Measurements from ENCODE around the gene SMAD5. TPM values are rescaled to one million over a fixed set of nuclear protein-coding genes. Genes with fewer than 3 reads are reported as not detected.

Gene SMAD5
- total and polyA plus RNA-seq, 2 of the 4 experiments (the other 2 are of a cell fraction), result 37.4 to 101 TPM

DNA sequence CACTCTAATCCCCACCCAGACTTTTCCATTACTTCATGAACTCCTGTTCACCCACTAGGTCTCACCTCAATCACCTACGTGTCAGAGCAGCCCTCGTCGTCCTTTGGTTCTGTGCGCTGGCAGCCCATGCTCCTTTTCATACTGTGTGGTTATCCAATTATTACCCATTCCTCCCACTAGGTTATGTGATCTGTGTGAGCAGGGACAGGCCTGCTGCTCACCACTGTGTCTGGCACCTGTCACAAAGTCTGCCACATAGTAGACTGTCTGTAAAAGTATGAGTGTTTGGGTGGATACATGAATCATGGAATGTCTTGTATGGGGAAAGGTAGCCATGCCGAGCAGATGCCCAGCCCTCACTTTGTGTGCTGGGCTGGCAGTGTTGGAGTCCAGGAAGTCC, 12.1 kb upstream of the SMAD5 start:
- intact Hi-C loops (cut with micrococcal nuclease) (no loop called here), in situ Hi-C loops (cut with MboI; ENCODE audit: low sequenced_read_pairs) (loop anchor here (25.0 kb wide), 1 partner anchor 458 kb away; no protein-coding TSS in a partner anchor), dilution Hi-C loops (cut with HindIII; ENCODE audit: low sequenced_read_pairs, unreplicated experiment) (no loop called here)
- Histone ChIP-seq H3K27me3 (ENCODE audit: control insufficient read depth, insufficient read depth, low read length) (peaks cover 34% of the 10 kb centered on the region), H3K4me1 (ENCODE audit: control insufficient read depth, insufficient read depth, low read length) (no peaks in the 10 kb centered on the region), H4K20me1 (ENCODE audit: insufficient read depth, low read length) (no peaks in the 10 kb centered on the region), H2BK120ac (ENCODE audit: low read depth, low read length) (no peak overlapping the region), H2BK20ac (ENCODE audit: low read depth, low read length) (no peak overlapping the region), H3K9me1 (ENCODE audit: insufficient read depth, low read length) (no peaks in the 10 kb centered on the region), H3K4me3 (ENCODE audit: insufficient read depth, low read depth, low read length) (no peak overlapping the region), H3K56ac (ENCODE audit: extremely low read depth, insufficient read depth, low read length) (no peak overlapping the region), H3K9ac (ENCODE audit: low read depth, low read length) (no peak overlapping the region), H3K14ac (replicated peaks; ENCODE audit: low read depth, low read length) (no peak overlapping the region), H2AFZ (replicated peaks; ENCODE audit: low read length, poor library complexity) (no peak overlapping the region), H3K18ac (ENCODE audit: low read depth, low read length) (no peak overlapping the region), H3K4me2 (ENCODE audit: low read depth, low read length) (no peak overlapping the region), H4K5ac (ENCODE audit: low read depth, low read length) (no peak overlapping the region), H3K23ac (ENCODE audit: low read depth, low read length) (no peak overlapping the region), H3K27ac (ENCODE audit: insufficient read depth, low read length) (no peak overlapping the region), H3K4ac (ENCODE audit: low read depth, low read length) (no peak overlapping the region), H3K9me3 (ENCODE audit: control insufficient read depth, insufficient read depth, low read length) (no peaks in the 10 kb centered on the region; the same call in 1 of the 2 replicates), H4K8ac (ENCODE audit: low read depth in 2 of 2, low read length in 2 of 2) (no peak overlapping the region), H2AK5ac (ENCODE audit: low read depth, low read length) (no peak overlapping the region), H2BK15ac (ENCODE audit: low read depth, low read length) (no peak overlapping the region), H2BK5ac (ENCODE audit: low read depth, low read length, poor library complexity, severe bottlenecking) (no peak overlapping the region), H3K79me1 (ENCODE audit: low read depth in 1 of 2, low read length in 2 of 2) (no peaks in the 10 kb centered on the region), H3K36me3 (ENCODE audit: control insufficient read depth, insufficient read depth, low read length) (no peaks in the 10 kb centered on the region), H4K91ac (ENCODE audit: insufficient read depth, low read depth, low read length) (no peak overlapping the region), H2AK9ac (replicated peaks; ENCODE audit: low read depth, low read length, poor library complexity) (peak overlapping the region; percentile 62)
- TF ChIP-seq RFX5 (IDR thresholded peaks at IDR 0.05; ENCODE audit: low read depth, low read length) (no peak), POLR2A (IDR thresholded peaks at IDR 0.05; ENCODE audit: low read depth, low read length) (no peak), BHLHE40 (IDR thresholded peaks at IDR 0.05; ENCODE audit: low read depth, low read length) (no peak), FOS (IDR thresholded peaks at IDR 0.05; ENCODE audit: low read depth, low read length) (no peak), MXI1 (IDR thresholded peaks at IDR 0.05; ENCODE audit: borderline replicate concordance, low read depth, low read length) (no peak), CHD1 (IDR thresholded peaks at IDR 0.05; ENCODE audit: low read depth, low read length) (no peak), NFE2L2 (IDR thresholded peaks at IDR 0.05; ENCODE audit: low read depth, low read length) (no peak), RCOR1 (IDR thresholded peaks at IDR 0.05; ENCODE audit: insufficient replicate concordance, low read length) (no peak), RAD21 (IDR thresholded peaks at IDR 0.05; ENCODE audit: low read length) (no peak), SMC3 (IDR thresholded peaks at IDR 0.05; ENCODE audit: low read depth, low read length) (no peak), MAFK (IDR thresholded peaks at IDR 0.05; ENCODE audit: low read depth, low read length) (no peak), CEBPB (IDR thresholded peaks at IDR 0.05; ENCODE audit: low read depth, low read length) (no peak), MAZ (IDR thresholded peaks at IDR 0.05; ENCODE audit: borderline replicate concordance, low read depth, low read length) (no peak)
- TF ChIP-seq, protein P1, sequence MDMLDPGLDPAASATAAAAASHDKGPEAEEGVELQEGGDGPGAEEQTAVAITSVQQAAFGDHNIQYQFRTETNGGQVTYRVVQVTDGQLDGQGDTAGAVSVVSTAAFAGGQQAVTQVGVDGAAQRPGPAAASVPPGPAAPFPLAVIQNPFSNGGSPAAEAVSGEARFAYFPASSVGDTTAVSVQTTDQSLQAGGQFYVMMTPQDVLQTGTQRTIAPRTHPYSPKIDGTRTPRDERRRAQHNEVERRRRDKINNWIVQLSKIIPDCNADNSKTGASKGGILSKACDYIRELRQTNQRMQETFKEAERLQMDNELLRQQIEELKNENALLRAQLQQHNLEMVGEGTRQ (IDR thresholded peaks at IDR 0.05; ENCODE audit: low read depth, low read length), result no peak
- TF ChIP-seq, protein P2, sequence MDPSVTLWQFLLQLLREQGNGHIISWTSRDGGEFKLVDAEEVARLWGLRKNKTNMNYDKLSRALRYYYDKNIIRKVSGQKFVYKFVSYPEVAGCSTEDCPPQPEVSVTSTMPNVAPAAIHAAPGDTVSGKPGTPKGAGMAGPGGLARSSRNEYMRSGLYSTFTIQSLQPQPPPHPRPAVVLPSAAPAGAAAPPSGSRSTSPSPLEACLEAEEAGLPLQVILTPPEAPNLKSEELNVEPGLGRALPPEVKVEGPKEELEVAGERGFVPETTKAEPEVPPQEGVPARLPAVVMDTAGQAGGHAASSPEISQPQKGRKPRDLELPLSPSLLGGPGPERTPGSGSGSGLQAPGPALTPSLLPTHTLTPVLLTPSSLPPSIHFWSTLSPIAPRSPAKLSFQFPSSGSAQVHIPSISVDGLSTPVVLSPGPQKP (IDR thresholded peaks at IDR 0.05; ENCODE audit: borderline replicate concordance, low read depth, low read length), result no peak
- TF ChIP-seq, protein P3, sequence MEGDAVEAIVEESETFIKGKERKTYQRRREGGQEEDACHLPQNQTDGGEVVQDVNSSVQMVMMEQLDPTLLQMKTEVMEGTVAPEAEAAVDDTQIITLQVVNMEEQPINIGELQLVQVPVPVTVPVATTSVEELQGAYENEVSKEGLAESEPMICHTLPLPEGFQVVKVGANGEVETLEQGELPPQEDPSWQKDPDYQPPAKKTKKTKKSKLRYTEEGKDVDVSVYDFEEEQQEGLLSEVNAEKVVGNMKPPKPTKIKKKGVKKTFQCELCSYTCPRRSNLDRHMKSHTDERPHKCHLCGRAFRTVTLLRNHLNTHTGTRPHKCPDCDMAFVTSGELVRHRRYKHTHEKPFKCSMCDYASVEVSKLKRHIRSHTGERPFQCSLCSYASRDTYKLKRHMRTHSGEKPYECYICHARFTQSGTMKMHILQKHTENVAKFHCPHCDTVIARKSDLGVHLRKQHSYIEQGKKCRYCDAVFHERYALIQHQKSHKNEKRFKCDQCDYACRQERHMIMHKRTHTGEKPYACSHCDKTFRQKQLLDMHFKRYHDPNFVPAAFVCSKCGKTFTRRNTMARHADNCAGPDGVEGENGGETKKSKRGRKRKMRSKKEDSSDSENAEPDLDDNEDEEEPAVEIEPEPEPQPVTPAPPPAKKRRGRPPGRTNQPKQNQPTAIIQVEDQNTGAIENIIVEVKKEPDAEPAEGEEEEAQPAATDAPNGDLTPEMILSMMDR (conservative IDR thresholded peaks at IDR 0.05; ENCODE audit: low read depth, low read length), result no peak
- ATAC-seq (ENCODE audit: low read depth) (no peak), DNase-seq (no peak)
- no CpG with 5 or more reads among the region's 5 CpGs for WGBS, 2 experiments (ENCODE audit: extremely low coverage in 2 of 2, insufficient read length in 1 of 2)
- CTCF ChIA-PET, result no interaction called here
- POLR2A ChIA-PET (ENCODE audit: unreplicated experiment), result no interaction called here
- BruUV-seq (replicated peaks), result no TSS peak
